PFSK-1 (cell line): ENCODE results near the gene RBM15.

Source experiments
- FOXP2 ChIP-seq: optimal IDR thresholded peaks from 2 replicates; pipeline ENCODE3; 2011; ENCODE audit warnings: borderline replicate concordance, control low read depth, inconsistent platforms; ENCODE audit not compliant: insufficient read depth; ENCODE audit errors: extremely low read length, extremely low read depth
- POLR2AphosphoS5 ChIP-seq: IDR thresholded peaks from 2 replicates; pipeline ENCODE4 v1.6.1; 2012; ENCODE audit warnings: low read depth, mild to moderate bottlenecking, control low read depth, low read length, moderate library complexity
- REST ChIP-seq, 2 experiments: IDR thresholded peaks; 2 replicates each; pipeline versions ENCODE4 v1.6.1 to v1.8.0; 2011 to 2012; ENCODE audit warnings: low read depth in 2 of 2, low read length in 2 of 2, control low read depth in 1 of 2, inconsistent platforms in 1 of 2, mild to moderate bottlenecking in 1 of 2, moderate library complexity in 1 of 2; ENCODE audit not compliant: insufficient read depth in 1 of 2
- SIN3A ChIP-seq: IDR thresholded peaks from 2 replicates; pipeline ENCODE4 v1.6.1; 2012; ENCODE audit warnings: mild to moderate bottlenecking, low read length, moderate library complexity, borderline replicate concordance; ENCODE audit not compliant: insufficient read depth
- TAF1 ChIP-seq: IDR thresholded peaks from 2 replicates; pipeline ENCODE4 v1.6.1; 2012; ENCODE audit warnings: low read length, control low read depth, borderline replicate concordance; ENCODE audit not compliant: insufficient read depth

RBM15 gene

GRCh38 chr1:110321045-110321444, 18.1 kb upstream of the RBM15 start:
- no peak for TF ChIP-seq TAF1
- no peak for TF ChIP-seq POLR2AphosphoS5
- no peak for TF ChIP-seq SIN3A
- no peak for TF ChIP-seq FOXP2
- no peak for TF ChIP-seq REST (IDR thresholded peaks at IDR 0.05; ENCODE audit: insufficient read depth in 1 of 2, low read depth in 2 of 2, low read length in 2 of 2)

- no peak for TF ChIP-seq REST (IDR thresholded peaks at IDR 0.05; ENCODE audit: insufficient read depth in 1 of 2, low read depth in 2 of 2, low read length in 2 of 2)
- TF ChIP-seq FOXP2, result no peak
- TF ChIP-seq POLR2AphosphoS5, result no peak
- no peak for TF ChIP-seq SIN3A
- TF ChIP-seq TAF1, result no peak
Measured at GRCh38 chr1:110321846-110322245, 17.3 kb upstream of the RBM15 start.

- TF ChIP-seq POLR2AphosphoS5, result no peak
- no peak for TF ChIP-seq FOXP2
- TF ChIP-seq REST (IDR thresholded peaks at IDR 0.05; ENCODE audit: insufficient read depth in 1 of 2, low read depth in 2 of 2, low read length in 2 of 2), result no peak
- TF ChIP-seq SIN3A, result no peak
- TF ChIP-seq TAF1, result no peak
Measured at GRCh38 chr1:110324667-110325066, 14.5 kb upstream of the RBM15 start.

- TF ChIP-seq POLR2AphosphoS5 (no peak), TAF1 (no peak), FOXP2 (no peak), SIN3A (no peak), REST (IDR thresholded peaks at IDR 0.05; ENCODE audit: insufficient read depth in 1 of 2, low read depth in 2 of 2, low read length in 2 of 2) (no peak)
Measured at GRCh38 chr1:110326826-110327225, 12.4 kb upstream of the RBM15 start.

- TF ChIP-seq SIN3A (no peak), REST (IDR thresholded peaks at IDR 0.05; ENCODE audit: insufficient read depth in 1 of 2, low read depth in 2 of 2, low read length in 2 of 2) (no peak), FOXP2 (no peak), TAF1 (no peak), POLR2AphosphoS5 (no peak)
Measured at GRCh38 chr1:110328274-110328673, 10.9 kb upstream of the RBM15 start.
